M059J (cell line): ENCODE results near the gene SULT2B1. TPM values are rescaled to one million over a fixed set of nuclear protein-coding genes. Genes with fewer than 3 reads are reported as not detected.

ENCODE experiments used
- DNase-seq: peaks from one replicate; pipeline ENCODE4 v3.0.0-alpha.2; 2012; ENCODE audit warnings: low read depth
- total RNA-seq: library from RNA; depleted of rRNA; stranded (reverse); fragments of >200 nt; shearing (Covaris generic); gene quantifications from 2 replicates; pipeline ENCODE4 v1.2.3, GENCODE V29; 2014

SULT2B1 gene
- total RNA-seq, 1 experiment from 2014 or later: not detected

GRCh38 chr19:48600679-48601417, 48.9 kb downstream of the SULT2B1 start:
- DNase-seq: no peak

- no peak for DNase-seq
Observed at GRCh38 chr19:48603001-48603400, 51.0 kb downstream of the SULT2B1 start.

GRCh38 chr19:48603449-48603848, 51.5 kb downstream of the SULT2B1 start:
- DNase-seq: no peak

GRCh38 chr19:48603850-48604249, 51.9 kb downstream of the SULT2B1 start:
- no peak for DNase-seq

GRCh38 chr19:48606463-48607358, 54.7 kb downstream of the SULT2B1 start, which contains the start of gene SPACA4:
Gene SPACA4 (plus strand): TSS chr19:48606742. CDS start chr19:48606979, 237 bp downstream.
- no peak for DNase-seq

- no peak for DNase-seq
Observed at GRCh38 chr19:48607359-48607755, 55.4 kb downstream of the SULT2B1 start.

GRCh38 chr19:48608798-48609263, 56.9 kb downstream of the SULT2B1 start:
- DNase-seq: peak; percentile 59

GRCh38 chr19:48609571-48610108, 57.7 kb downstream of the SULT2B1 start:
- no peak for DNase-seq

- DNase-seq: no peak
Observed at GRCh38 chr19:48611872-48612271, 59.9 kb downstream of the SULT2B1 start.

- peak; percentile 59 for DNase-seq
Observed at GRCh38 chr19:48613024-48613851, 61.3 kb downstream of the SULT2B1 start.

- no peak for DNase-seq
Observed at GRCh38 chr19:48613852-48614435, 62.0 kb downstream of the SULT2B1 start.

GRCh38 chr19:48614436-48615230, 62.7 kb downstream of the SULT2B1 start, which contains the start of gene FAM83E:
Gene FAM83E (minus strand): TSS chr19:48615076. CDS start chr19:48613372, 1,704 bp downstream.
- DNase-seq: no peak

GRCh38 chr19:48615231-48616040, 63.5 kb downstream of the SULT2B1 start:
- DNase-seq: no peak

GRCh38 chr19:48616041-48616436, 64.1 kb downstream of the SULT2B1 start:
- DNase-seq: no peak

GRCh38 chr19:48616491-48617056, 64.6 kb downstream of the SULT2B1 start:
- DNase-seq: no peak

- no peak for DNase-seq
Observed at GRCh38 chr19:48617146-48617937, 65.4 kb downstream of the SULT2B1 start.

GRCh38 chr19:48618278-48618915, 66.4 kb downstream of the SULT2B1 start:
- DNase-seq: no peak
